ENCODE measurements around the gene PRPH. TPM values are rescaled to one million over a fixed set of nuclear protein-coding genes. Genes with fewer than 3 reads are reported as not detected.

PRPH gene
- total RNA-seq, 1 donor from 2014 or later = 0.26 TPM

DNA sequence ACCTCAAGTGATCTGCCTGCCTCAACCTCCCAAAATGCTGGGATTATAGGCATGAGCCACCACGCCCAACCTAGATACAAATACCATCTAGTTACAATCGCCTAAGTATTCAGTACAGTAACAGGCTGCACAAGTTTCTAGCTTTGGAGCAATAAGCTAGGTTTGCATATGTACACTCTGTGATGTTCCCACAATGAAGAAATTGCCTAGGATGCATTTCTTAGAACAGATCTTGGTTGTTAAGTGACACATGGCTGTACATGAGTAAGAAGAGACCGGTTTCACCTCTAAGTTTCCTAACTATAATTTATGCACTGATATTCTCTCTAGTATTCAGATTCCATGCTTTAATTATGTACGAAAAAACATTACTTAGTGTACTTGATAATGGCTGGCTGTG is 35.5 kb upstream of the PRPH start:
- no peaks in the 10 kb centered on the region for H3K27me3 ChIP-seq (ENCODE audit: control insufficient read depth, insufficient read depth, low read length)
- TF ChIP-seq, protein P1, sequence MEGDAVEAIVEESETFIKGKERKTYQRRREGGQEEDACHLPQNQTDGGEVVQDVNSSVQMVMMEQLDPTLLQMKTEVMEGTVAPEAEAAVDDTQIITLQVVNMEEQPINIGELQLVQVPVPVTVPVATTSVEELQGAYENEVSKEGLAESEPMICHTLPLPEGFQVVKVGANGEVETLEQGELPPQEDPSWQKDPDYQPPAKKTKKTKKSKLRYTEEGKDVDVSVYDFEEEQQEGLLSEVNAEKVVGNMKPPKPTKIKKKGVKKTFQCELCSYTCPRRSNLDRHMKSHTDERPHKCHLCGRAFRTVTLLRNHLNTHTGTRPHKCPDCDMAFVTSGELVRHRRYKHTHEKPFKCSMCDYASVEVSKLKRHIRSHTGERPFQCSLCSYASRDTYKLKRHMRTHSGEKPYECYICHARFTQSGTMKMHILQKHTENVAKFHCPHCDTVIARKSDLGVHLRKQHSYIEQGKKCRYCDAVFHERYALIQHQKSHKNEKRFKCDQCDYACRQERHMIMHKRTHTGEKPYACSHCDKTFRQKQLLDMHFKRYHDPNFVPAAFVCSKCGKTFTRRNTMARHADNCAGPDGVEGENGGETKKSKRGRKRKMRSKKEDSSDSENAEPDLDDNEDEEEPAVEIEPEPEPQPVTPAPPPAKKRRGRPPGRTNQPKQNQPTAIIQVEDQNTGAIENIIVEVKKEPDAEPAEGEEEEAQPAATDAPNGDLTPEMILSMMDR (IDR thresholded peaks at IDR 0.05; ENCODE audit: insufficient read depth, low read length, severe bottlenecking) = no peak
- DNase-seq (ENCODE audit: low read depth) = peak; percentile 50
- H3K36me3 ChIP-seq (ENCODE audit: control insufficient read depth, insufficient read depth, low read length) = no peaks in the 10 kb centered on the region
- H3K4me3 ChIP-seq (ENCODE audit: low read depth, low read length) = no peak overlapping the region
- FAIRE-seq = no peak

DNA sequence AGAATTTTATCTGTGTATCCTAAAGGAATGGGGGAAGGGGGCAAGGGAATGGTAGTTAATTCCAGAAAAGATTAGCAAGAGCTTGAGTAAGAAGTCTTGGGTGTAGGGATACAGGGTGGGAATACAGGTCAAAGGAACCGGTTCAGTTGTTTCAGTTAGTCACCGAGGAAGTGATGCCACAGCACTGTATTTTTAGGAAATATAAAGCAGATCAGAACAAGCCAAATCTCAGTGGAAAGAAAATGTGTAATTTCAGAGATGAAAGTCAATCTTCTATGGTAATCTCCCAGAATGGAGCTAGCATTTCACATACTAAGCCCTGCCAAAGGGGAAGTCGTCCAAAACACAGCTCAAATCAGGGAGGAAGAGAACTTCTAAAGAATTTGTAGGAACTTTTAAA is 34.8 kb upstream of the PRPH start:
- DNase-seq (ENCODE audit: low read depth) (peak; percentile 79), FAIRE-seq (no peak)
- no peak overlapping the region for H3K4me3 ChIP-seq (ENCODE audit: low read depth, low read length)
- TF ChIP-seq, protein P1 (IDR thresholded peaks at IDR 0.05; ENCODE audit: insufficient read depth, low read length, severe bottlenecking) = no peak
- no peaks in the 10 kb centered on the region for H3K36me3 ChIP-seq (ENCODE audit: control insufficient read depth, insufficient read depth, low read length)
- no peaks in the 10 kb centered on the region for H3K27me3 ChIP-seq (ENCODE audit: control insufficient read depth, insufficient read depth, low read length)

DNA sequence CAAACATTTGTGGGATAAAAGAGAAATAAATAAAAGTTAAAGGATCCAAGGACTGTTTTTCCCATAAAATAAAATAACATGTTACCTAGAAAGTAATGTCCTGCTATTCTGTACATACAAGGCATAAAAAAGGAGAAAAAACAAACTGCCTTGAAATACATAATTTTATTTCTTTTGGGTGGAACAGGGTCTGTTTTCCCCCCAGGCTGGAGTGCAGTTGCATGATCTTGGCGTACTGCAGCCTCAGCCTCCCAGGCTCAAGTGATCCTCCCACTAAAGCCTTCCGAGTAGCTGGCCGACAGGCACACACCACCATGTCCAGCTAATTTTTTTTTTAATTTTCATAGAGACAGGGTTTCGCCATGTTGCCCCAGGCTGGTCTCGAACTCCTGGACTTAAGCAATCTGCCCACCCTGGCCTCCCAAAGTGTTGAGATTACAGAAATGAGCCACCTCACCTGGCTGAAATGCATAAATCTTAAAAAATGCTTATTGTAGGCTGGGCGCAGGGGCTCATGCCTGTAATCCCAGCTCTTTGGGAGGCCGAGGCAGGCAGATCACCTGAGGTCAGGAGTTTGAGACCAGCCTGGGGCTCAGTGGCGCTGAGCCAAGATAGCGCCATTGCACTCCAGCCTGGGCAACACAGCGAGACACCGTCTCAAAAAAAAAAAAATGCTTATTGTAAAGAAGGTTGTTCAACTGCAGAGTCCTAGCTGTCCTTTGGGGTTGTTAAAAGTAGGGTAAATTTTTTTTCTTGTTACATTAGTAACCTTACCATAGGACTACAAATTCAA is 34.2 kb upstream of the PRPH start:
- no peak for FAIRE-seq
- no peak for DNase-seq (ENCODE audit: low read depth)
- TF ChIP-seq, protein P1 (IDR thresholded peaks at IDR 0.05; ENCODE audit: insufficient read depth, low read length, severe bottlenecking) = no peak
- H3K27me3 ChIP-seq (ENCODE audit: control insufficient read depth, insufficient read depth, low read length) = no peaks in the 10 kb centered on the region
- no peak overlapping the region for H3K4me3 ChIP-seq (ENCODE audit: low read depth, low read length)
- H3K36me3 ChIP-seq (ENCODE audit: control insufficient read depth, insufficient read depth, low read length) = peaks cover 1% of the 10 kb centered on the region

DNA sequence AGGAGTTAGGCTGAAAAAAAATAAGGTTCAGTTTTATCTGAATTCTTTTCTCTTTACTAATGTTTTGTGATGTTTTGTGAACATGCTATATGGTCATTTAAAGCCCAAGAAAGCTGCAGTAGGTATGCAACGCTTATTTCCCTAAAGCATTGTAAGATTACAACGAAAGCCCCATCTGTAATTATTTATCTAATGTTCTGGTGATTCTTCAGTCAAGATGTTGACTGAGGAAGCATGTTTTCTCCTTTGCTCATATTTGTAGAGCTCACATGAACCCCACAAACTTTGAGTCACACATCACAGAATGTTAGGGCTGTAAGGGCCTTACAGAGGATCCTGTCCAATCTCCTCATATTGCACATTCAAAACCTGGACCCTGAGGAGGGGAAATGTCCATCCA is 33.2 kb upstream of the PRPH start:
- TF ChIP-seq, protein P1 (IDR thresholded peaks at IDR 0.05; ENCODE audit: insufficient read depth, low read length, severe bottlenecking) = no peak
- Histone ChIP-seq H3K27me3 (ENCODE audit: control insufficient read depth, insufficient read depth, low read length) (no peaks in the 10 kb centered on the region), H3K4me3 (ENCODE audit: low read depth, low read length) (no peak overlapping the region), H3K36me3 (ENCODE audit: control insufficient read depth, insufficient read depth, low read length) (peaks cover 4% of the 10 kb centered on the region)
- DNase-seq (ENCODE audit: low read depth) (no peak), FAIRE-seq (no peak)

DNA sequence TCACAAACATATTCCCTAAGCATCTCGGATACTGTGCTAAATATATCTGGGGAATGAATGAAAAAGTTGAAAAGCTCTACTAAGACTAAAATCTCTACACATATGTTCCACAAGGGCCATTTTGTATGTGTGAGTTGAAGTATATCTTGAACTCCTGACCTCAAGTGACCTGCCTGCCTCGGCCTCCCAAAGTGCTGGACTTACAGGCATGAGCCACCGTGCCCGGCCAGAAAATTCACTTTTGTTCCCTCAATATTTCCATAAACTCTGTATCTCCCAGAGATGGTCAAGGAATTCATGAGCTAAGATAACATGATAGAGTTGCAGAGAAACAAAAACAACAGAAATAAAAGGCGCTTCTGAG is 31.6 kb upstream of the PRPH start:
- TF ChIP-seq, protein P1 (IDR thresholded peaks at IDR 0.05; ENCODE audit: insufficient read depth, low read length, severe bottlenecking) = no peak
- no peaks in the 10 kb centered on the region for H3K27me3 ChIP-seq (ENCODE audit: control insufficient read depth, insufficient read depth, low read length)
- H3K4me3 ChIP-seq (ENCODE audit: low read depth, low read length) = no peak overlapping the region
- peaks cover 6% of the 10 kb centered on the region for H3K36me3 ChIP-seq (ENCODE audit: control insufficient read depth, insufficient read depth, low read length)
- DNase-seq (ENCODE audit: low read depth) = no peak
- no peak for FAIRE-seq

DNA sequence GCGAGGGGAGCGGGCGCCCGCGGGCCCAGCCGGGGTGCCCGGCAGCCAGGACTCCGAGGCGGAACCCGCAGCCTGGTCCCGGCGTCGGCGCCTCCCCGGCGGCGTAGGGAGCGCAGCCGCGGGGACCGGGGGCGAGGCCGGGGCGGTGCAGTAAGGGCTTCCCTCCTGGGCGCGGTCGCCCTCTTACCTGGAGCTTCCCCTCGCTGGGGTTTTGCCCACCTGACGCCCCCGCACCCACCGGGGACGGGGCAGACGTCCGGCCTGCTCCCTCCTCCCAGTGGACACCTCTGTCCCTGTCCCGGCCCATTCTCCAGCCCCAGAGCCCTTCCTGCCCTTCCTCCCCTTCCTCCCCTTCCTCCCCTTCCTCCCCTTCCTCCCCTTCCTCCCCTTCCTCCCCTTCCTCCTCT is 30.5 kb upstream of the PRPH start:
- Histone ChIP-seq H3K4me3 (ENCODE audit: low read depth, low read length) (peak overlapping the region; percentile 99), H3K36me3 (ENCODE audit: control insufficient read depth, insufficient read depth, low read length) (peaks cover 9% of the 10 kb centered on the region), H3K27me3 (ENCODE audit: control insufficient read depth, insufficient read depth, low read length) (no peaks in the 10 kb centered on the region)
- DNase-seq (ENCODE audit: low read depth) (no peak), FAIRE-seq (no peak)
- TF ChIP-seq, protein P1 (IDR thresholded peaks at IDR 0.05; ENCODE audit: insufficient read depth, low read length, severe bottlenecking) = no peak

Measured in bronchial epithelial cell (primary cell).